Measurements from ENCODE around the gene FOXA1. TPM values are rescaled to one million over a fixed set of nuclear protein-coding genes. Genes with fewer than 3 reads are reported as not detected.

Gene FOXA1
- total and polyA plus RNA-seq, 4 donors, result 8.0 to 37.5 (median 16.1) TPM

- TF ChIP-seq, protein P1, sequence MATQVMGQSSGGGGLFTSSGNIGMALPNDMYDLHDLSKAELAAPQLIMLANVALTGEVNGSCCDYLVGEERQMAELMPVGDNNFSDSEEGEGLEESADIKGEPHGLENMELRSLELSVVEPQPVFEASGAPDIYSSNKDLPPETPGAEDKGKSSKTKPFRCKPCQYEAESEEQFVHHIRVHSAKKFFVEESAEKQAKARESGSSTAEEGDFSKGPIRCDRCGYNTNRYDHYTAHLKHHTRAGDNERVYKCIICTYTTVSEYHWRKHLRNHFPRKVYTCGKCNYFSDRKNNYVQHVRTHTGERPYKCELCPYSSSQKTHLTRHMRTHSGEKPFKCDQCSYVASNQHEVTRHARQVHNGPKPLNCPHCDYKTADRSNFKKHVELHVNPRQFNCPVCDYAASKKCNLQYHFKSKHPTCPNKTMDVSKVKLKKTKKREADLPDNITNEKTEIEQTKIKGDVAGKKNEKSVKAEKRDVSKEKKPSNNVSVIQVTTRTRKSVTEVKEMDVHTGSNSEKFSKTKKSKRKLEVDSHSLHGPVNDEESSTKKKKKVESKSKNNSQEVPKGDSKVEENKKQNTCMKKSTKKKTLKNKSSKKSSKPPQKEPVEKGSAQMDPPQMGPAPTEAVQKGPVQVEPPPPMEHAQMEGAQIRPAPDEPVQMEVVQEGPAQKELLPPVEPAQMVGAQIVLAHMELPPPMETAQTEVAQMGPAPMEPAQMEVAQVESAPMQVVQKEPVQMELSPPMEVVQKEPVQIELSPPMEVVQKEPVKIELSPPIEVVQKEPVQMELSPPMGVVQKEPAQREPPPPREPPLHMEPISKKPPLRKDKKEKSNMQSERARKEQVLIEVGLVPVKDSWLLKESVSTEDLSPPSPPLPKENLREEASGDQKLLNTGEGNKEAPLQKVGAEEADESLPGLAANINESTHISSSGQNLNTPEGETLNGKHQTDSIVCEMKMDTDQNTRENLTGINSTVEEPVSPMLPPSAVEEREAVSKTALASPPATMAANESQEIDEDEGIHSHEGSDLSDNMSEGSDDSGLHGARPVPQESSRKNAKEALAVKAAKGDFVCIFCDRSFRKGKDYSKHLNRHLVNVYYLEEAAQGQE (IDR thresholded peaks at IDR 0.05), result no peak
- TF ChIP-seq HNF4A (conservative IDR thresholded peaks at IDR 0.05) (no peak), HNF4G (IDR thresholded peaks at IDR 0.05) (no peak), GABPA (IDR thresholded peaks at IDR 0.05 in 1 of 2, conservative IDR thresholded peaks at IDR 0.05 in 1 of 2) (no peak), RXRA (IDR thresholded peaks at IDR 0.05) (no peak)
These were observed 48.7 kb upstream of the FOXA1 start (continued) for GRCh38 chr14:37643701-37644100.

- Histone ChIP-seq H3K27ac (ENCODE audit: low read depth in 1 of 2, low read length in 2 of 2) (no peak overlapping the region), H3K4me3 (ENCODE audit: low read depth in 1 of 3, low read length in 3 of 3) (no peak overlapping the region), H3K9me3 (ENCODE audit: control insufficient read depth in 4 of 4, low read length in 3 of 4) (no peaks in the 10 kb centered on the region), H3K27me3 (ENCODE audit: control insufficient read depth in 4 of 4, insufficient read depth in 4 of 4, low read length in 3 of 4) (no peaks in the 10 kb centered on the region), H3K4me1 (ENCODE audit: control insufficient read depth in 4 of 4, insufficient read depth in 4 of 4, low read length in 3 of 4) (no peaks in the 10 kb centered on the region), H3K9ac (ENCODE audit: low read depth in 1 of 2, low read length in 2 of 2) (no peak overlapping the region), H3K36me3 (ENCODE audit: control insufficient read depth in 4 of 4, insufficient read depth in 3 of 4, low read depth in 1 of 4, low read length in 3 of 4) (no peaks in the 10 kb centered on the region)
- 92% methylated on average over 3 of the region's 3 CpGs for WGBS
- no peak for DNase-seq (ENCODE audit: low spot score)
- TF ChIP-seq FOXA2 (IDR thresholded peaks at IDR 0.05) (no peak), FOXA1 (IDR thresholded peaks at IDR 0.05) (no peak), MAX (IDR thresholded peaks at IDR 0.05) (no peak), HNF4G (IDR thresholded peaks at IDR 0.05) (no peak), YY1 (IDR thresholded peaks at IDR 0.05) (no peak), NR2F2 (IDR thresholded peaks at IDR 0.05) (no peak), HNF4A (conservative IDR thresholded peaks at IDR 0.05) (no peak), SP1 (IDR thresholded peaks at IDR 0.05) (no peak), TAF1 (conservative IDR thresholded peaks at IDR 0.05) (no peak)
- TF ChIP-seq, protein P1 (IDR thresholded peaks at IDR 0.05), result no peak
These were observed 47.1 kb upstream of the FOXA1 start for GRCh38 chr14:37642125-37642524.

GRCh38 chr14:37641117-37641516 is 46.1 kb upstream of the FOXA1 start:
- Histone ChIP-seq H3K27ac (ENCODE audit: low read depth in 1 of 2, low read length in 2 of 2) (no peak overlapping the region), H3K27me3 (ENCODE audit: control insufficient read depth in 4 of 4, insufficient read depth in 4 of 4, low read length in 3 of 4) (no peaks in the 10 kb centered on the region), H3K4me3 (ENCODE audit: low read depth in 1 of 3, low read length in 3 of 3) (no peak overlapping the region), H3K4me1 (ENCODE audit: control insufficient read depth in 4 of 4, insufficient read depth in 4 of 4, low read length in 3 of 4) (no peaks in the 10 kb centered on the region), H3K36me3 (ENCODE audit: control insufficient read depth in 4 of 4, insufficient read depth in 3 of 4, low read depth in 1 of 4, low read length in 3 of 4) (no peaks in the 10 kb centered on the region), H3K9ac (ENCODE audit: low read depth in 1 of 2, low read length in 2 of 2) (no peak overlapping the region), H3K9me3 (ENCODE audit: control insufficient read depth in 4 of 4, low read length in 3 of 4) (no peaks in the 10 kb centered on the region)
- DNase-seq (ENCODE audit: low spot score), result no peak
- 90% methylated on average over 1 of the region's 1 CpG for WGBS
- TF ChIP-seq RXRA (IDR thresholded peaks at IDR 0.05), result no peak
- no peak for TF ChIP-seq RAD21 (IDR thresholded peaks at IDR 0.05)
- no peak for TF ChIP-seq FOXA1 (IDR thresholded peaks at IDR 0.05)
- no peak for TF ChIP-seq MAX (IDR thresholded peaks at IDR 0.05)
- TF ChIP-seq NR2F2 (IDR thresholded peaks at IDR 0.05), result no peak
- TF ChIP-seq, protein P2, sequence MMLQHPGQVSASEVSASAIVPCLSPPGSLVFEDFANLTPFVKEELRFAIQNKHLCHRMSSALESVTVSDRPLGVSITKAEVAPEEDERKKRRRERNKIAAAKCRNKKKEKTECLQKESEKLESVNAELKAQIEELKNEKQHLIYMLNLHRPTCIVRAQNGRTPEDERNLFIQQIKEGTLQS (IDR thresholded peaks at IDR 0.05), result no peak
- no peak for TF ChIP-seq EGR1 (IDR thresholded peaks at IDR 0.05; ENCODE audit: low read depth in 2 of 2)
- TF ChIP-seq HNF4G (IDR thresholded peaks at IDR 0.05), result no peak
- TF ChIP-seq CTCF (IDR thresholded peaks at IDR 0.05; ENCODE audit: low read depth, low read length, missing input control), result no peak
- no peak for TF ChIP-seq FOXA2 (IDR thresholded peaks at IDR 0.05)
- no peak for TF ChIP-seq YY1 (IDR thresholded peaks at IDR 0.05)
- TF ChIP-seq SP1 (IDR thresholded peaks at IDR 0.05), result no peak
- TF ChIP-seq TAF1 (conservative IDR thresholded peaks at IDR 0.05), result no peak
- TF ChIP-seq JUND (IDR thresholded peaks at IDR 0.05), result no peak
- TF ChIP-seq, protein P3, sequence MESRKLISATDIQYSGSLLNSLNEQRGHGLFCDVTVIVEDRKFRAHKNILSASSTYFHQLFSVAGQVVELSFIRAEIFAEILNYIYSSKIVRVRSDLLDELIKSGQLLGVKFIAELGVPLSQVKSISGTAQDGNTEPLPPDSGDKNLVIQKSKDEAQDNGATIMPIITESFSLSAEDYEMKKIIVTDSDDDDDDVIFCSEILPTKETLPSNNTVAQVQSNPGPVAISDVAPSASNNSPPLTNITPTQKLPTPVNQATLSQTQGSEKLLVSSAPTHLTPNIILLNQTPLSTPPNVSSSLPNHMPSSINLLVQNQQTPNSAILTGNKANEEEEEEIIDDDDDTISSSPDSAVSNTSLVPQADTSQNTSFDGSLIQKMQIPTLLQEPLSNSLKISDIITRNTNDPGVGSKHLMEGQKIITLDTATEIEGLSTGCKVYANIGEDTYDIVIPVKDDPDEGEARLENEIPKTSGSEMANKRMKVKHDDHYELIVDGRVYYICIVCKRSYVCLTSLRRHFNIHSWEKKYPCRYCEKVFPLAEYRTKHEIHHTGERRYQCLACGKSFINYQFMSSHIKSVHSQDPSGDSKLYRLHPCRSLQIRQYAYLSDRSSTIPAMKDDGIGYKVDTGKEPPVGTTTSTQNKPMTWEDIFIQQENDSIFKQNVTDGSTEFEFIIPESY (IDR thresholded peaks at IDR 0.05), result no peak

All from liver (tissue), 9 donors.